T-cell (primary cell): ENCODE data around the gene RHOB. TPM values are rescaled to one million over a fixed set of nuclear protein-coding genes. Genes with fewer than 3 reads are reported as not detected.

Experiments used
- ATAC-seq, 4 experiments: fragments of 200-7000 bp in 3 of 4; fragments of 150-1000 bp in 1 of 4; cut with Tn5 transposase; replicated peaks in 1 of 4; 1 replicate in 3 of 4; 2 replicates in 1 of 4; pipeline ENCODE4 v1.10.0; 2021; ENCODE audit warnings: moderate library complexity in 3 of 4, mild to moderate bottlenecking in 2 of 4, moderate number of reproducible peaks in 1 of 4
- CTCF ChIA-PET, 2 donors: fragments of 300-600 bp; sonication (Branson Sonifier 250); formaldehyde crosslinking; loops; one replicate each; lab custom pipeline; 2022; ENCODE audit warnings: antibody characterized with exemption in 2 of 2; lab: Charles Lee
- POLR2A ChIA-PET, 2 donors: fragments of 300-600 bp; sonication (Branson Sonifier 250); formaldehyde crosslinking; loops; one replicate each; lab custom pipeline; 2022; ENCODE audit warnings: antibody characterized with exemption in 2 of 2; lab: Charles Lee
- DNase-seq, 35 experiments: peaks; one replicate each; pipeline versions ENCODE4 v3.0.0 to v3.0.0-alpha.2; 2013 to 2023
- H3K27ac ChIP-seq: one replicate; pipeline ENCODE4 v1.5.1; 2013; ENCODE audit warnings: low read length
- H3K27me3 ChIP-seq, 2 experiments: replicated peaks in 1 of 2; 1 replicate in 1 of 2; 2 replicates in 1 of 2; pipeline versions ENCODE4 v1.6.1 to v1.7.0; 2013; ENCODE audit warnings: low read length in 1 of 2, mixed read lengths in 1 of 2; ENCODE audit not compliant: control insufficient read depth in 2 of 2, insufficient read depth in 2 of 2; ENCODE audit errors: extremely low read depth in 1 of 2
- H3K36me3 ChIP-seq, 2 donors: 1 replicate in 1 of 2; 2 replicates in 1 of 2; pipeline versions ENCODE4 v1.6.1 to v1.7.0; 2013; ENCODE audit warnings: low read length in 1 of 2; ENCODE audit not compliant: control insufficient read depth in 2 of 2, insufficient read depth in 1 of 2; ENCODE audit errors: extremely low read depth in 1 of 2
- H3K4me1 ChIP-seq, 2 experiments: 1 replicate in 1 of 2; 2 replicates in 1 of 2; pipeline versions ENCODE4 v1.6.1 to v1.7.0; 2013; ENCODE audit warnings: low read length in 2 of 2, mixed read lengths in 1 of 2; ENCODE audit not compliant: insufficient read depth in 2 of 2, control insufficient read depth in 1 of 2; ENCODE audit errors: extremely low read depth in 1 of 2
- H3K4me3 ChIP-seq, 2 donors: 1 replicate in 1 of 2; 2 replicates in 1 of 2; pipeline versions ENCODE4 v1.5.1 to v1.7.0; 2013; ENCODE audit warnings: mild to moderate bottlenecking in 2 of 2, low read length in 1 of 2, moderate library complexity in 1 of 2; ENCODE audit not compliant: control insufficient read depth in 1 of 2; ENCODE audit errors: extremely low read depth in 1 of 2
- H3K9me3 ChIP-seq: 2 replicates; pipeline ENCODE4 v1.7.0; 2013
- H3K27ac Mint-ChIP-seq, 2 donors: one replicate each; pipeline ENCODE4 v1.8.0; 2020 to 2021; ENCODE audit warnings: mild to moderate bottlenecking in 2 of 2, mixed read lengths in 2 of 2
- H3K27me3 Mint-ChIP-seq, 2 donors: one replicate each; pipeline ENCODE4 v1.8.0; 2021 to 2022; ENCODE audit warnings: mixed read lengths in 2 of 2
- H3K36me3 Mint-ChIP-seq: one replicate; pipeline ENCODE4 v1.8.0; 2021; ENCODE audit warnings: mixed read lengths
- H3K4me1 Mint-ChIP-seq, 3 donors: one replicate each; pipeline ENCODE4 v1.8.0; 2020 to 2022; ENCODE audit warnings: mixed read lengths in 3 of 3, mild to moderate bottlenecking in 1 of 3
- H3K4me3 Mint-ChIP-seq, 3 donors: one replicate each; pipeline ENCODE4 v1.8.0; 2020 to 2022; ENCODE audit warnings: mild to moderate bottlenecking in 3 of 3, mixed read lengths in 3 of 3, moderate library complexity in 3 of 3
- H3K9me3 Mint-ChIP-seq, 3 donors: one replicate each; pipeline ENCODE4 v1.8.0; 2020 to 2022; ENCODE audit warnings: mixed read lengths in 3 of 3
- WGBS: methylation state at CpG from one replicate; pipeline ENCODE4 v1.1.5; 2013; ENCODE audit warnings: missing lambda C conversion rate; ENCODE audit not compliant: insufficient coverage; 5-methylcytosine and 5-hydroxymethylcytosine counted together
- total RNA-seq, 35 experiments: library from RNA in 6 of 35; stranded (reverse) in 6 of 35; fragments of 120-200 nt in 1 of 35; gene quantifications; one replicate each; pipeline versions ENCODE4 v1.2.1 to v1.2.4 and lab custom pipeline; 2013 to 2026

Gene RHOB
- total RNA-seq, 5 donors from 2014 or later (not counting 1 experiment from before 2014, with no cell fraction given), result 11.4 to 42.4 (median 14.7) TPM

- WGBS, result 67% methylated on average over 3 of the region's 15 CpGs
- peak overlapping the region; percentile 13 to 84 for H3K27ac Mint-ChIP-seq
- POLR2A ChIA-PET, result interaction anchor here in 1 of 2 donors (1.1 kb wide), 1 partner anchor 22 kb away, joined by 5 read pairs; the partner anchor contains the start of gene RHOB
Observed at GRCh38 chr2:20424300-20425290, 22.3 kb upstream of the RHOB start.

DNA sequence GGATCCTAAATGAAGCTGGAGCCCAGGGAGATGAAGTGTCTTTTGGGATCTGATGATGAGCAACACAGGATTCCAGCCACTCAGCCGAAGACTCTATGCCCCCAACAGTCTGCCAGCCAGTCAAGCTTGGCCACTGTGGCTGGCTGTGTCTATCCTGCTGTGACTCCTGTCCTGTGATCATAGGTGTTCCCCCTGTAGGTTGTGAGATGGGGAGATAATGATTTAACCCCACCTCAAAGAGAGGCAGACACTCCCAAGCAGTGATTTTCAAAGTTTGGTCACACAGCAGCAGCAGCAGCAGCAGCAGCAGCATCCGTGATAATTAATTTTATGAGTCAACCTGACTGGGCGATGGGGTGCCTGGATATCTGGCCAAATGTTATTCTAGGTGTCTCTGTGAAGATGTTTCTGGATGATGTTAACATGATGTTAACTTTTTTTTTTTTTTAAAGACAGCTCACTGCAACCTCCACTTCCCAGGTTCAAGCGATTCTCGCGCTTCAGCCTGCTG is 21.4 kb upstream of the RHOB start:
- no peak overlapping the region for H3K4me3 ChIP-seq
- ChIA-PET CTCF (interaction anchor here in 1 of 2 donors (0.6 kb wide), 1 partner anchor 153 kb away, joined by 3 read pairs; no protein-coding TSS in a partner anchor), POLR2A (no interaction called here)
- Mint-ChIP-seq H3K36me3 (no peaks in the 10 kb centered on the region), H3K9me3 (no peaks in the 10 kb centered on the region), H3K27ac (peak overlapping the region in 1 of 2 donors; percentile 84), H3K4me1 (peaks cover 12 to 31% (median 16%) of the 10 kb centered on the region in 3 donors), H3K4me3 (peak overlapping the region in 1 of 3 donors; percentile 30), H3K27me3 (no peaks in the 10 kb centered on the region)
- WGBS, result no CpG with 5 or more reads among the region's 6 CpGs
- H3K9me3 ChIP-seq, result no peaks in the 10 kb centered on the region
- H3K36me3 ChIP-seq, result no peaks in the 10 kb centered on the region
- DNase-seq (no peak), ATAC-seq (peak in 1 of 4 experiments; percentile 28)
- peaks cover 0 to 22% of the 10 kb centered on the region in 2 experiments for H3K27me3 ChIP-seq
- peaks cover 0 to 19% of the 10 kb centered on the region in 2 experiments for H3K4me1 ChIP-seq
- H3K27ac ChIP-seq, result no peak overlapping the region

More at GRCh38 chr2:20424300-20425290, 22.3 kb upstream of the RHOB start:
- Histone ChIP-seq H3K27me3 (peaks cover 0 to 22% of the 10 kb centered on the region in 2 experiments), H3K4me1 (peaks cover 0 to 19% of the 10 kb centered on the region in 2 experiments), H3K36me3 (no peaks in the 10 kb centered on the region), H3K4me3 (no peak overlapping the region), H3K9me3 (no peaks in the 10 kb centered on the region), H3K27ac (peak overlapping the region; percentile 52)
- DNase-seq (peak in 18 of 35 experiments; percentile 6 to 48 (median 18)), ATAC-seq (peak; percentile 39 to 61 (median 48))
- Mint-ChIP-seq H3K4me3 (peak overlapping the region in 2 of 3 donors; percentile 2 to 30), H3K9me3 (no peaks in the 10 kb centered on the region), H3K4me1 (peaks cover 12 to 31% (median 16%) of the 10 kb centered on the region in 3 donors), H3K27me3 (peaks cover 0 to 2% of the 10 kb centered on the region in 2 donors), H3K36me3 (no peaks in the 10 kb centered on the region)
- CTCF ChIA-PET, result interaction anchor here (0.5 to 1.7 kb wide), 6 partner anchors 11 to 25 kb away, joined by 3 to 6 read pairs (median 4); no protein-coding TSS in a partner anchor

DNA sequence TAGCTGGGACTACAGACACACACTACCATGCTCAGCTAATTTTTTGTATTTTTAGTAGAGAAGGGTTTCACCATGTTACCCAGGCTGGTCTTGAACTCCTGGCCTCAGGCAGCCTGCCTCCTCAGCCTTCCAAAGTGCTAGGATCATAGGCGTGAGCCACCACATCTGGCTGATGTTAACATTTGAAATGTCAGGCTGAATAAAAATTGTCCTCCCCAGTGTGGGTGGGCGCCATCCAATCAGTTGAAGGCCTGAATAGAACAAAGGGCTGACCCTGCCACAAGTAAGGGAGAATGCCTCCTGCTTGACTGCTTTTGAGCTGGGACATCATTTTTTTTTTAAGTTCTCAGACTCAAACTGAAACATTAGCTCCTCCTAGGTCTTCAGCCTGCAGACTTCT is 21.0 kb upstream of the RHOB start:
- WGBS, result 100% methylated on average over 1 of the region's 2 CpGs
- H3K27ac ChIP-seq, result no peak overlapping the region
- peaks cover 12 to 31% (median 16%) of the 10 kb centered on the region in 3 donors for H3K4me1 Mint-ChIP-seq
- no peaks in the 10 kb centered on the region for H3K9me3 Mint-ChIP-seq
- no peak overlapping the region for H3K4me3 Mint-ChIP-seq
- ATAC-seq, result no peak
- POLR2A ChIA-PET, result no interaction called here
- H3K27me3 ChIP-seq, result peaks cover 0 to 19% of the 10 kb centered on the region in 2 experiments
- CTCF ChIA-PET, result interaction anchor here in 1 of 2 donors (0.6 kb wide), 1 partner anchor 154 kb away, joined by 3 read pairs; no protein-coding TSS in a partner anchor
- H3K27me3 Mint-ChIP-seq, result peaks cover 0 to under 1% of the 10 kb centered on the region in 2 donors
- H3K36me3 Mint-ChIP-seq, result no peaks in the 10 kb centered on the region
- no peak overlapping the region for H3K4me3 ChIP-seq
- H3K9me3 ChIP-seq, result no peaks in the 10 kb centered on the region
- no peak overlapping the region for H3K27ac Mint-ChIP-seq
- no peaks in the 10 kb centered on the region for H3K36me3 ChIP-seq
- peaks cover 0 to 19% of the 10 kb centered on the region in 2 experiments for H3K4me1 ChIP-seq
- no peak for DNase-seq

GRCh38 chr2:20427931-20428526 is 18.8 kb upstream of the RHOB start:
- Mint-ChIP-seq H3K27me3 (peaks cover 0 to 8% of the 10 kb centered on the region in 2 donors), H3K36me3 (no peaks in the 10 kb centered on the region), H3K4me1 (peaks cover 12 to 31% (median 16%) of the 10 kb centered on the region in 3 donors), H3K27ac (no peak overlapping the region), H3K9me3 (no peaks in the 10 kb centered on the region), H3K4me3 (no peak overlapping the region)
- DNase-seq (no peak), ATAC-seq (no peak)
- Histone ChIP-seq H3K9me3 (no peaks in the 10 kb centered on the region), H3K27me3 (peaks cover 0 to 2% of the 10 kb centered on the region in 2 experiments), H3K36me3 (no peaks in the 10 kb centered on the region), H3K4me3 (no peak overlapping the region), H3K27ac (no peak overlapping the region), H3K4me1 (peaks cover 0 to 19% of the 10 kb centered on the region in 2 experiments)
- 86% methylated on average over 9 of the region's 10 CpGs for WGBS
- CTCF ChIA-PET, result interaction anchor here in 1 of 2 donors (0.5 to 0.8 kb wide), 2 partner anchors 13 to 14 kb away, joined by 3 read pairs; no protein-coding TSS in a partner anchor
- POLR2A ChIA-PET, result no interaction called here

GRCh38 chr2:20428717-20429490 is 18.0 kb upstream of the RHOB start:
- Histone ChIP-seq H3K36me3 (no peaks in the 10 kb centered on the region), H3K4me3 (no peak overlapping the region), H3K27me3 (peaks cover 0 to 2% of the 10 kb centered on the region in 2 experiments), H3K27ac (no peak overlapping the region), H3K4me1 (peaks cover 0 to 17% of the 10 kb centered on the region in 2 experiments), H3K9me3 (no peaks in the 10 kb centered on the region)
- ATAC-seq (no peak), DNase-seq (no peak)
- Mint-ChIP-seq H3K27ac (no peak overlapping the region), H3K9me3 (no peaks in the 10 kb centered on the region), H3K4me3 (no peak overlapping the region), H3K27me3 (peaks cover 0 to 8% of the 10 kb centered on the region in 2 donors), H3K36me3 (no peaks in the 10 kb centered on the region), H3K4me1 (peaks cover 12 to 22% (median 16%) of the 10 kb centered on the region in 3 donors)
- WGBS, result 84% methylated on average over 8 of the region's 11 CpGs
- CTCF ChIA-PET, result no interaction called here
- POLR2A ChIA-PET, result no interaction called here
